Osteoblast (primary cell): ENCODE results near the gene COL4A2. TPM values are rescaled to one million over a fixed set of nuclear protein-coding genes. Genes with fewer than 3 reads are reported as not detected.

Experiments used
- DNase-seq: peaks from one replicate; pipeline ENCODE4 v3.0.0; 2011; ENCODE audit warnings: low spot score, mixed read lengths; ENCODE audit not compliant: insufficient read length; ENCODE audit errors: missing footprints
- H2AFZ ChIP-seq: 2 replicates; pipeline ENCODE4 v1.6.0; 2011; ENCODE audit warnings: mild to moderate bottlenecking, low read length
- H3K27ac ChIP-seq: 2 replicates; pipeline ENCODE4 v1.5.1; 2011; ENCODE audit warnings: mild to moderate bottlenecking, low read depth, low read length, moderate library complexity
- H3K27me3 ChIP-seq: 2 replicates; pipeline ENCODE4 v1.6.0; 2012; ENCODE audit warnings: mild to moderate bottlenecking, control low read depth, inconsistent platforms, low read length, moderate library complexity; ENCODE audit not compliant: insufficient read depth
- H3K36me3 ChIP-seq: 2 replicates; pipeline ENCODE4 v1.5.1; 2011; ENCODE audit warnings: mild to moderate bottlenecking, low read length, control low read depth, moderate library complexity; ENCODE audit not compliant: insufficient read depth
- H3K4me1 ChIP-seq: 2 replicates; pipeline ENCODE4 v1.5.1; 2011; ENCODE audit warnings: mild to moderate bottlenecking, low read length, control low read depth, moderate library complexity; ENCODE audit not compliant: insufficient read depth
- H3K4me2 ChIP-seq: 2 replicates; pipeline ENCODE4 v1.6.0; 2011; ENCODE audit warnings: mild to moderate bottlenecking, low read length; ENCODE audit not compliant: insufficient read depth
- H3K4me3 ChIP-seq: fragments of 200-600 bp; sonication (generic); 3 replicates; pipeline ENCODE4 v1.5.1; 2012; ENCODE audit warnings: mild to moderate bottlenecking, low read length, inconsistent platforms; ENCODE audit not compliant: insufficient read depth
- H3K79me2 ChIP-seq: 2 replicates; pipeline ENCODE4 v1.6.0; 2012; ENCODE audit warnings: mild to moderate bottlenecking, low read length, control low read depth, inconsistent platforms; ENCODE audit not compliant: insufficient read depth
- H3K9me3 ChIP-seq: 2 replicates; pipeline ENCODE4 v1.5.1; 2011; ENCODE audit warnings: low read depth, low read length, control low read depth
- H4K20me1 ChIP-seq: 2 replicates; pipeline ENCODE4 v1.6.0; 2012; ENCODE audit warnings: mild to moderate bottlenecking, low read length, control low read depth; ENCODE audit not compliant: insufficient read depth
- total RNA-seq: library from RNA; depleted of rRNA; stranded (reverse); fragments of >200 nt; gene quantifications from 2 replicates; pipeline ENCODE4 v1.2.3, GENCODE V29; 2012
- TF ChIP-seq, protein P1 (sequence below): IDR thresholded peaks from 2 replicates; pipeline ENCODE4 v1.5.1; 2011; ENCODE audit warnings: mild to moderate bottlenecking, low read depth, low read length, moderate library complexity; ENCODE audit errors: extremely low read depth

COL4A2 gene
- total RNA-seq, 1 donor, result 267 TPM

DNA sequence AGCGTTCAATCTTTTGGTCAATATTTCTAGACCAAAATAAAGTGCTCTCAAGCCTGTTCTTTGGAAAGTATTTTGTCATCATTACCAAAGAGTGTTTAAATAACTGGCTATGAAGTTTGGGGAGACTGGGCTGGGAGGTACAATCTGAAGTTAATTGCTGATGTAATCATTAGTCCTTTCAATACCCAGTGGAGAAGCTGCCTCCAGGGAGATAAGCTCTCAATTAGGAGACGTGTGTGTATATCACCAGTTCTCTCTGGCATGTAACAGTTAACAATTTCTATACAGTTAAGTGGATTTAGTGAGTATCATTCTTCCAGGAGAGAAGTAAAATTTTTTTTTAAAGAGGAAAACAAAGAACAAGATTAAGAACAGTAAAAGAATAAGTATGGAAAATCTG is 1.5 kb upstream of the COL4A2 start:
- Histone ChIP-seq H2AFZ (no peak overlapping the region), H3K36me3 (peaks cover 37% of the 10 kb centered on the region), H3K4me1 (peaks cover 63% of the 10 kb centered on the region), H3K4me2 (peak overlapping the region; percentile 98), H3K4me3 (peak overlapping the region; percentile 97), H3K27ac (peak overlapping the region; percentile 84), H3K79me2 (peaks cover 96% of the 10 kb centered on the region), H3K9me3 (no peaks in the 10 kb centered on the region), H3K27me3 (no peaks in the 10 kb centered on the region), H4K20me1 (peaks cover 72% of the 10 kb centered on the region)
- no peak for DNase-seq
- TF ChIP-seq, protein P1, sequence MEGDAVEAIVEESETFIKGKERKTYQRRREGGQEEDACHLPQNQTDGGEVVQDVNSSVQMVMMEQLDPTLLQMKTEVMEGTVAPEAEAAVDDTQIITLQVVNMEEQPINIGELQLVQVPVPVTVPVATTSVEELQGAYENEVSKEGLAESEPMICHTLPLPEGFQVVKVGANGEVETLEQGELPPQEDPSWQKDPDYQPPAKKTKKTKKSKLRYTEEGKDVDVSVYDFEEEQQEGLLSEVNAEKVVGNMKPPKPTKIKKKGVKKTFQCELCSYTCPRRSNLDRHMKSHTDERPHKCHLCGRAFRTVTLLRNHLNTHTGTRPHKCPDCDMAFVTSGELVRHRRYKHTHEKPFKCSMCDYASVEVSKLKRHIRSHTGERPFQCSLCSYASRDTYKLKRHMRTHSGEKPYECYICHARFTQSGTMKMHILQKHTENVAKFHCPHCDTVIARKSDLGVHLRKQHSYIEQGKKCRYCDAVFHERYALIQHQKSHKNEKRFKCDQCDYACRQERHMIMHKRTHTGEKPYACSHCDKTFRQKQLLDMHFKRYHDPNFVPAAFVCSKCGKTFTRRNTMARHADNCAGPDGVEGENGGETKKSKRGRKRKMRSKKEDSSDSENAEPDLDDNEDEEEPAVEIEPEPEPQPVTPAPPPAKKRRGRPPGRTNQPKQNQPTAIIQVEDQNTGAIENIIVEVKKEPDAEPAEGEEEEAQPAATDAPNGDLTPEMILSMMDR, result no peak

DNA sequence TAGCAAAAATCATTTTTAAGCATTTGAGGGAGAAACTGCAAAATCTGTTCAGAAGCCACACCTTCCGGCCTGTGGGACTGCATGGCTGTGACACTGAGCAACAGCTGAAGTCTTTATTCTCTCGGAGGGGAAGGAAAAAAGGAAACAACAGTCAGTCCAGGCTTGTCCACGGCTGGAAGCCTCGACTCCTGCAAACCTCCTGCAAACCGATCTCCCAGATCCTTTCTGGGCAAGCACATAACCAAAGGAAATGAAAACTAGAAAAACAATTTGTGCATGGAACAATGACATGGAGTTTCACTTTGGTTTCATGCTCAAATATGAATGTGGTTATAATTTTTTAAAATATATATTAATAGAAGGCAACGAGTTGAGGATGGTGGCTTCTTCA is 1.1 kb upstream of the COL4A2 start:
- H3K27me3 ChIP-seq, result no peaks in the 10 kb centered on the region
- peaks cover 98% of the 10 kb centered on the region for H3K79me2 ChIP-seq
- peaks cover 64% of the 10 kb centered on the region for H3K4me1 ChIP-seq
- H3K9me3 ChIP-seq, result no peaks in the 10 kb centered on the region
- no peak for DNase-seq
- H4K20me1 ChIP-seq, result peaks cover 68% of the 10 kb centered on the region
- TF ChIP-seq, protein P1, result no peak
- H3K4me3 ChIP-seq, result peak overlapping the region; percentile 97
- peak overlapping the region; percentile 84 for H3K27ac ChIP-seq
- H3K4me2 ChIP-seq, result peak overlapping the region; percentile 98
- H2AFZ ChIP-seq, result no peak overlapping the region
- H3K36me3 ChIP-seq, result peaks cover 40% of the 10 kb centered on the region

DNA sequence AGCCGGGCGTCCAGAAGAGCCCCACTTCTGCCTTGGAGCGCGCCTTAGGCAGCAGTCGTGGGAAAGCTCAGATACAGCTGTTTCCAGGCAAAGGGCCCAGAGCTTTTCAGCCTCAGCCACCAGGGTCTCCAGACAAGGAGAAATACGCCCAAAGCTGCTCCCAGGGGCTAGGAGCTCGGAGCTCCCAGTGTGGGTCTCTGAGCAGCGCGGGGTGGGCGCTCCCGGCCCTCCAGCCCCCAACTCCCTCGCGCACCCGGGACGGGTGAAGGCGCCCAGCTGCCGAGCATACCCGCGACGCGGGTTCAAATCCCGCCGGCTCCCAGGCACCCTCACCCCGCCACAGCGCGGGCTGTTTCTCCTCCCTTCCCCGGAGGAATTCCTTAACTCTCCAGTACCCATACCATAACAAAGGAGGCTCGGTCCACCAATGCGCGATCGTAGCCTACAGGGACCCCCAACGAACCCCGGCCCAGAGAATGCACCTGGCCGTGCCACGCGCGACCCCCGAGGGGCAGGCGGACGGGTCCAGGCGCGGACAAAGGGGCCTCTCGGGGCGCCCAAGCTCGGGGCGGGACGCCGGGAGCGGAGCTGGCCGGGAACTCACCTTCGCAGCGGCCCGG is 634 bp upstream of the COL4A2 start:
- Histone ChIP-seq H3K79me2 (peaks cover 98% of the 10 kb centered on the region), H3K36me3 (peaks cover 45% of the 10 kb centered on the region), H3K4me2 (peak overlapping the region; percentile 98), H3K4me3 (peak overlapping the region; percentile 97), H3K9me3 (no peaks in the 10 kb centered on the region), H3K27ac (peak overlapping the region; percentile 84), H3K27me3 (no peaks in the 10 kb centered on the region), H3K4me1 (peaks cover 64% of the 10 kb centered on the region), H4K20me1 (peaks cover 69% of the 10 kb centered on the region), H2AFZ (no peak overlapping the region)
- TF ChIP-seq, protein P1, result no peak
- no peak for DNase-seq

DNA sequence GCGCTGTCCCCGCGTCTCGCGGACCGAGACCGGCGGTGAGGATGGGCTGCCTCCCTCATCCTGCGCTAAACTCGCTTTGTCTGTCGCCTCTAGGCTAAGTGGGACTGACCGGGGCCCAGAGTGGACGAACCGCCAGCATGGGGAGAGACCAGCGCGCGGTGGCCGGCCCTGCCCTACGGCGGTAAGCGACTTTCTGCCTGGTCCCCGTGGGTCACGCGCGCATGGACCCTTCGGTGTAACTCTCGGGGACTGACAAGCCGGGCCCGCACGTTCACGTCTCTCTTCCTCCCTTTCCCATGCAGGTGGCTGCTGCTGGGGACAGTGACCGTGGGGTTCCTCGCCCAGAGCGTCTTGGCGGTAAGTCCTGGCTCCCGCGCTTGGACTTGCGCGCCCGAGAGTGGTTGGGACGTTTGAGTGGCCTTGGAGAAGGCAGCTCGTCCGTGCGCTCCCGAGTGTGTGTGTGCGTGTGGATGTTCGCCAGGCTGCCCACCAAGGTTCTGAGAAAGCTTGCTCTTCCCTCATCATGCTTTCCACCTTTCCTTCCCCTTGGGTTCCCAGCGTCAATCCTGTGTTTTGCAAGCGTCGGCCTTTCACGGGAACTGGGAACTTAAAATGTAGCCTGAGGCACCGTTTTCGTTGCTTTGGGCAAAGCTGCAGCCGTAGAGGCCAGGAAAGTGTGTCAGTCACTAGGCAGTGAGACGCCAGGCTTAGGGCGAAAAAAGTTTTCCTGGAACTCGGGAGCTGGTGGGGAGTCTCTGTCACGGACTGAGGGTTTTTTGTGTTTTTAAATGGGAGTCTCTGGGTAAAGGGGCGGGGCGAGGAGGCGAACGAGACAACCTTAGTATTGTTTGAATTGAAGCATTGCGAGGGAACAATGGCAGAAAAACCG is 927 bp downstream of the COL4A2 start:
- Histone ChIP-seq H3K4me3 (peak overlapping the region; percentile 97), H3K79me2 (peaks cover 95% of the 10 kb centered on the region), H3K36me3 (peaks cover 47% of the 10 kb centered on the region), H3K4me2 (peak overlapping the region; percentile 98), H3K27me3 (no peaks in the 10 kb centered on the region), H3K9me3 (no peaks in the 10 kb centered on the region), H3K27ac (peak overlapping the region; percentile 92), H2AFZ (peak overlapping the region; percentile 38), H4K20me1 (peaks cover 58% of the 10 kb centered on the region), H3K4me1 (peaks cover 65% of the 10 kb centered on the region)
- DNase-seq, result peak; percentile 89
- TF ChIP-seq, protein P1, result no peak
